ENCODE data around the gene TMEM209.
"Not testable (repeated sequence)": the region's sequence is repeated elsewhere in the genome, so short reads cannot be mapped to it uniquely, and the experiment has no call there.

GRCh38 chr7:130243486-130243885, 38.3 kb upstream of the TMEM209 start:
- TF ChIP-seq CTCF, POLR2A (IDR thresholded peaks at IDR 0.05): not testable (repeated sequence)

Measured in adrenal gland (tissue), 5 donors.